Measurements from ENCODE around the gene TNFRSF25.

GRCh38 chr1:6445062-6445763 is 20.8 kb downstream of the TNFRSF25 start:
- TF ChIP-seq CTCF (IDR thresholded peaks at IDR 0.05) (peak; percentile 56), POLR2AphosphoS5 (IDR thresholded peaks at IDR 0.05; ENCODE audit: low read depth, low read length) (no peak), USF2 (IDR thresholded peaks at IDR 0.05; ENCODE audit: borderline replicate concordance, low read depth, low read length) (no peak), SIN3A (IDR thresholded peaks at IDR 0.05; ENCODE audit: borderline replicate concordance, low read depth, low read length) (no peak), MEF2A (IDR thresholded peaks at IDR 0.05; ENCODE audit: borderline replicate concordance, low read depth) (no peak)
